ENCODE data around the gene RASSF1. TPM values are rescaled to one million over a fixed set of nuclear protein-coding genes. Genes with fewer than 3 reads are reported as not detected.

The RASSF1 gene
- total RNA-seq, 1 experiment from 2014 or later, result 28.1 TPM

DNA sequence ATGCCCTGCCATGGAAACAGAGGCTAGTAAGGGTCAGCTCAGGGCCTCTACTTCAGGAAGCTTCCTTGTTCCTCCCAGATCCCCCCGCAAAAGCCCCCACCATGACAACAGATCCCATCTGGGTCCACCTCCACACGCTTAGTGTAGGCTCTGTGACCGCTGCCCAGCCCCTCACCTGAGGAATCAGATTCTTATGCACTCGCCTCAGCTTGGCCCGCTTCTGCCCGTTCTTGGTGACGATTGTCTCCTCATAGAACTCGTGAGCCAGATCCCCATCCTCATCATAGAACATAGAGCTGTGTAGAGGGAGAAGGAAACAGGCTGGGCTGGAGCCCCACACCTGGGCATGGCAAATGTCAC is 14.5 kb downstream of the RASSF1 start:
- Histone ChIP-seq H3K4me1 (peaks cover 17% of the 10 kb centered on the region), H3K36me3 (ENCODE audit: control insufficient read depth, insufficient read depth, low read length) (peaks cover 1% of the 10 kb centered on the region), H3K27me3 (replicated peaks; ENCODE audit: control insufficient read depth, insufficient read depth, low read length) (no peaks in the 10 kb centered on the region), H3K9me3 (no peaks in the 10 kb centered on the region), H3K4me3 (ENCODE audit: low read depth, low read length) (no peak overlapping the region)
- TF ChIP-seq, protein P1, sequence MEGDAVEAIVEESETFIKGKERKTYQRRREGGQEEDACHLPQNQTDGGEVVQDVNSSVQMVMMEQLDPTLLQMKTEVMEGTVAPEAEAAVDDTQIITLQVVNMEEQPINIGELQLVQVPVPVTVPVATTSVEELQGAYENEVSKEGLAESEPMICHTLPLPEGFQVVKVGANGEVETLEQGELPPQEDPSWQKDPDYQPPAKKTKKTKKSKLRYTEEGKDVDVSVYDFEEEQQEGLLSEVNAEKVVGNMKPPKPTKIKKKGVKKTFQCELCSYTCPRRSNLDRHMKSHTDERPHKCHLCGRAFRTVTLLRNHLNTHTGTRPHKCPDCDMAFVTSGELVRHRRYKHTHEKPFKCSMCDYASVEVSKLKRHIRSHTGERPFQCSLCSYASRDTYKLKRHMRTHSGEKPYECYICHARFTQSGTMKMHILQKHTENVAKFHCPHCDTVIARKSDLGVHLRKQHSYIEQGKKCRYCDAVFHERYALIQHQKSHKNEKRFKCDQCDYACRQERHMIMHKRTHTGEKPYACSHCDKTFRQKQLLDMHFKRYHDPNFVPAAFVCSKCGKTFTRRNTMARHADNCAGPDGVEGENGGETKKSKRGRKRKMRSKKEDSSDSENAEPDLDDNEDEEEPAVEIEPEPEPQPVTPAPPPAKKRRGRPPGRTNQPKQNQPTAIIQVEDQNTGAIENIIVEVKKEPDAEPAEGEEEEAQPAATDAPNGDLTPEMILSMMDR (IDR thresholded peaks at IDR 0.05; ENCODE audit: insufficient read depth in 1 of 2, low read depth in 1 of 2, low read length in 1 of 2, severe bottlenecking in 1 of 2, unreplicated experiment in 1 of 2), result no peak
- no peak overlapping the region for H3K4me3 Mint-ChIP-seq (ENCODE audit: unreplicated experiment)
- H3K36me3 Mint-ChIP-seq (ENCODE audit: insufficient read depth, unreplicated experiment), result peaks cover 40% of the 10 kb centered on the region
- CTCF ChIA-PET, result interaction anchor here (0.7 kb wide), 1 partner anchor 19 kb away, joined by 5 read pairs; the partner anchor contains the start of gene ZMYND10
- POLR2A ChIA-PET, result no interaction called here
- BruUV-seq (replicated peaks), result no TSS peak
- H3K27ac Mint-ChIP-seq (ENCODE audit: unreplicated experiment), result no peak overlapping the region
- DNase-seq, result no peak
- H3K27me3 Mint-ChIP-seq (ENCODE audit: insufficient read depth, unreplicated experiment), result no peaks in the 10 kb centered on the region
- no peaks in the 10 kb centered on the region for H3K9me3 Mint-ChIP-seq (ENCODE audit: unreplicated experiment)
- intact Hi-C loops (cut with micrococcal nuclease; ENCODE audit: unreplicated experiment), result no loop called here
- no peaks in the 10 kb centered on the region for H3K4me1 Mint-ChIP-seq (ENCODE audit: low read depth, unreplicated experiment)

DNA sequence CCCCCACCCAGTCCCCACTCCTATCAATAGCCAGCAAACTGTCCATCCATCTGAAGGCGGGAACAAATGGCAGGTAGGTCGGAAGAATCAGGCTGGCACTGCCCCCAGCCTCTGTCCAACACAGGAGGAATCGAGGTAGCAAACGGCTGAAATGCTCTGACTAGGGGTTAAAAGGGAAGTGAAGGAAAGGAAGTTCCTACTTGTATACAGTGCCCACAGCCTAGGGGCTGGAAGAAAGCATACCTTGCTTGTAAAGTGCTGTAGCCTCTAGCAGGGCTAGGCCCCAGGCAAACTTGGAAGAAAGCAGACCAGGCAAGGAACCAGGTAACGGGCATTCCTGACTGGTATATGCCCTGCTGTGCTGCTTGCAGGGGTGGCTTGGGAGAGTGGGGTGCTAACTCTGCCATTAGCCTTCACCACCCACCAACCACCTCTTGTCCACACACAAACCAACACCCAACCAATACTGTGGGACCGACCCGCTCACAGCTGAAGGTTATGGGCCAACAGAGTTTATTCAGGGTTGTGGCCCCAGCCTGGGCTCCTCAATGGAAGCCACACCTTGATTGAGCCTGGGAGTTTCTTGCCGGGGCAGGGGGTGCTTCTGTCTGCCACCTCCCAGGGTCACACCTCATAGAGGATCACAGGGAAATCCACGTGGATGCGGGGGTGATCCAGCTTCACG is 15.0 kb downstream of the RASSF1 start:
- H3K27me3 Mint-ChIP-seq (ENCODE audit: insufficient read depth, unreplicated experiment), result no peaks in the 10 kb centered on the region
- POLR2A ChIA-PET, result interaction anchor here (0.6 kb wide), 1 partner anchor 12 kb away, joined by 3 read pairs; no protein-coding TSS in a partner anchor
- intact Hi-C loops (cut with micrococcal nuclease; ENCODE audit: unreplicated experiment), result loop anchor here (2.0 kb wide), 1 partner anchor 99 kb away; no protein-coding TSS in a partner anchor

DNA sequence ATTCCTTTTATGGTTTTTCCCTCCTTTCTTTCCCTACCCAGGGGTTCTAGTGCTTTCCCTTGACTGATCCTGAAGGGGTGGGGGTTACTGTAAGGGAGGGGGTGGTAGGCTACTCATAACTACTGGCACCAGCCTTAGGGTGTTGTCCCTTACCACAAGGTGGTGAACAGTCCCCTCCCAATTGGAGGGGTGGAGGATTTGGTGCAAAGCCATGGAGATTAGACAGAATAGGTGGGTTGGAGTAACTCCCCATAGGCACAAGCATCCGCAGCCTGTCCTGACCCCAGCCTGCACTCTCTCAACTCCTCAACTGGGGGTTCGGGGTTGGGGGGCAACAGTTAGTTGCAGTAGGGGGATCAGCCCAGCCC is 15.5 kb downstream of the RASSF1 start:
- Mint-ChIP-seq H3K4me3 (ENCODE audit: unreplicated experiment) (no peak overlapping the region), H3K4me1 (ENCODE audit: low read depth, unreplicated experiment) (no peaks in the 10 kb centered on the region), H3K9me3 (ENCODE audit: unreplicated experiment) (no peaks in the 10 kb centered on the region), H3K36me3 (ENCODE audit: insufficient read depth, unreplicated experiment) (peaks cover 33% of the 10 kb centered on the region), H3K27ac (ENCODE audit: unreplicated experiment) (no peak overlapping the region), H3K27me3 (ENCODE audit: insufficient read depth, unreplicated experiment) (no peaks in the 10 kb centered on the region)
- TF ChIP-seq, protein P1 (IDR thresholded peaks at IDR 0.05; ENCODE audit: insufficient read depth in 1 of 2, low read depth in 1 of 2, low read length in 1 of 2, severe bottlenecking in 1 of 2, unreplicated experiment in 1 of 2), result no peak
- H3K4me1 ChIP-seq, result peaks cover 21% of the 10 kb centered on the region
- no peaks in the 10 kb centered on the region for H3K27me3 ChIP-seq (replicated peaks; ENCODE audit: control insufficient read depth, insufficient read depth, low read length)
- no peaks in the 10 kb centered on the region for H3K36me3 ChIP-seq (ENCODE audit: control insufficient read depth, insufficient read depth, low read length)
- ChIA-PET POLR2A (interaction anchor here (0.6 kb wide), 1 partner anchor 12 kb away, joined by 3 read pairs; no protein-coding TSS in a partner anchor), CTCF (interaction anchor here (1.6 to 2.2 kb wide), 2 partner anchors 22 to 26 kb away, joined by 7 to 12 read pairs; partner anchors contain the start of genes HYAL1, HYAL3 and NAA80)
- H3K4me3 ChIP-seq (ENCODE audit: low read depth, low read length), result no peak overlapping the region
- BruUV-seq (replicated peaks), result no TSS peak
- no peak for DNase-seq
- H3K9me3 ChIP-seq, result no peaks in the 10 kb centered on the region
- intact Hi-C loops (cut with micrococcal nuclease; ENCODE audit: unreplicated experiment), result loop anchor here (2.0 kb wide), 1 partner anchor 98 kb away; no protein-coding TSS in a partner anchor

More for the DNA sequence above, 15.0 kb downstream of the RASSF1 start:
- H3K9me3 ChIP-seq, result no peaks in the 10 kb centered on the region
- no peak overlapping the region for H3K4me3 ChIP-seq (ENCODE audit: low read depth, low read length)
- peaks cover 17% of the 10 kb centered on the region for H3K4me1 ChIP-seq
- DNase-seq, result no peak
- no peaks in the 10 kb centered on the region for H3K27me3 ChIP-seq (replicated peaks; ENCODE audit: control insufficient read depth, insufficient read depth, low read length)
- Mint-ChIP-seq H3K36me3 (ENCODE audit: insufficient read depth, unreplicated experiment) (peaks cover 37% of the 10 kb centered on the region), H3K27ac (ENCODE audit: unreplicated experiment) (no peak overlapping the region), H3K9me3 (ENCODE audit: unreplicated experiment) (no peaks in the 10 kb centered on the region), H3K4me3 (ENCODE audit: unreplicated experiment) (no peak overlapping the region), H3K4me1 (ENCODE audit: low read depth, unreplicated experiment) (no peaks in the 10 kb centered on the region)
- TF ChIP-seq, protein P1 (IDR thresholded peaks at IDR 0.05; ENCODE audit: insufficient read depth in 1 of 2, low read depth in 1 of 2, low read length in 1 of 2, severe bottlenecking in 1 of 2, unreplicated experiment in 1 of 2), result no peak
- peaks cover 1% of the 10 kb centered on the region for H3K36me3 ChIP-seq (ENCODE audit: control insufficient read depth, insufficient read depth, low read length)
- CTCF ChIA-PET, result no interaction called here
- BruUV-seq (replicated peaks), result no TSS peak

Data from Caco-2 (cell line).